ENCODE data around the gene AFF3.

AFF3 gene

DNA sequence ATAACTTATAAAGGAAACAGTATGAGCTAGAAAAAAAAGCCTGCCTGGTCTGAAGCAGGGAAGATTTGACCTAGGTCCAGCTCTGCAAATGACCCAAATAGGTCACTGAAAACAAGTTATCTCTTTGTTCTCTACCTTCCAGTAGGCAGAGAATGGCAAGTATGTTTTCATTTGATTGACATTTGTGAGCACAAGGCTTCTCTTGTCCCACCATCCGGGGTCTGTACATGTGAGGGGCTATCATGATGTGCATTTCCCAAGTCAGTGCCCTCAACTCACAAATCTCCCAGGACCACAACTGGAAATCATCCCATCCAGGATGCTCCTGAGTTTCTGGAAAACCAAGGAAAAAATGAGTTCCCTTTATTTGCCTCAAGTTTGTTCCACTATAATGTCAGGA lies 309.5 kb downstream of the AFF3 start:
- Histone ChIP-seq H3K27me3 (ENCODE audit: control insufficient read depth, low read length) (no peaks in the 10 kb centered on the region), H3F3A (ENCODE audit: control insufficient read depth, insufficient read depth) (no peaks in the 10 kb centered on the region), H4K20me1 (ENCODE audit: control insufficient read depth, insufficient read depth, low read depth, low read length) (no peaks in the 10 kb centered on the region), H3K36me3 (ENCODE audit: control insufficient read depth, low read length) (peaks cover 17% of the 10 kb centered on the region), H3K4me3 (ENCODE audit: low read length) (no peak overlapping the region), H3K27ac (ENCODE audit: low read depth, low read length) (no peak overlapping the region), H3K79me2 (ENCODE audit: control insufficient read depth, low read length) (no peaks in the 10 kb centered on the region), H3K4me2 (ENCODE audit: low read length) (no peak overlapping the region), H3K4me1 (ENCODE audit: control insufficient read depth, low read length) (peaks cover 11% of the 10 kb centered on the region), H3K9me3 (ENCODE audit: control insufficient read depth, insufficient read depth, low read length) (no peaks in the 10 kb centered on the region), H3K9me2 (replicated peaks; ENCODE audit: control insufficient read depth, low read length) (no peaks in the 10 kb centered on the region)
- TF ChIP-seq, protein P1, sequence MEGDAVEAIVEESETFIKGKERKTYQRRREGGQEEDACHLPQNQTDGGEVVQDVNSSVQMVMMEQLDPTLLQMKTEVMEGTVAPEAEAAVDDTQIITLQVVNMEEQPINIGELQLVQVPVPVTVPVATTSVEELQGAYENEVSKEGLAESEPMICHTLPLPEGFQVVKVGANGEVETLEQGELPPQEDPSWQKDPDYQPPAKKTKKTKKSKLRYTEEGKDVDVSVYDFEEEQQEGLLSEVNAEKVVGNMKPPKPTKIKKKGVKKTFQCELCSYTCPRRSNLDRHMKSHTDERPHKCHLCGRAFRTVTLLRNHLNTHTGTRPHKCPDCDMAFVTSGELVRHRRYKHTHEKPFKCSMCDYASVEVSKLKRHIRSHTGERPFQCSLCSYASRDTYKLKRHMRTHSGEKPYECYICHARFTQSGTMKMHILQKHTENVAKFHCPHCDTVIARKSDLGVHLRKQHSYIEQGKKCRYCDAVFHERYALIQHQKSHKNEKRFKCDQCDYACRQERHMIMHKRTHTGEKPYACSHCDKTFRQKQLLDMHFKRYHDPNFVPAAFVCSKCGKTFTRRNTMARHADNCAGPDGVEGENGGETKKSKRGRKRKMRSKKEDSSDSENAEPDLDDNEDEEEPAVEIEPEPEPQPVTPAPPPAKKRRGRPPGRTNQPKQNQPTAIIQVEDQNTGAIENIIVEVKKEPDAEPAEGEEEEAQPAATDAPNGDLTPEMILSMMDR (IDR thresholded peaks at IDR 0.05; ENCODE audit: low read depth, low read length, poor library complexity, severe bottlenecking) = no peak
- no peak for TF ChIP-seq EZH2phosphoT487 (IDR thresholded peaks at IDR 0.05; ENCODE audit: borderline replicate concordance, low read length)

DNA sequence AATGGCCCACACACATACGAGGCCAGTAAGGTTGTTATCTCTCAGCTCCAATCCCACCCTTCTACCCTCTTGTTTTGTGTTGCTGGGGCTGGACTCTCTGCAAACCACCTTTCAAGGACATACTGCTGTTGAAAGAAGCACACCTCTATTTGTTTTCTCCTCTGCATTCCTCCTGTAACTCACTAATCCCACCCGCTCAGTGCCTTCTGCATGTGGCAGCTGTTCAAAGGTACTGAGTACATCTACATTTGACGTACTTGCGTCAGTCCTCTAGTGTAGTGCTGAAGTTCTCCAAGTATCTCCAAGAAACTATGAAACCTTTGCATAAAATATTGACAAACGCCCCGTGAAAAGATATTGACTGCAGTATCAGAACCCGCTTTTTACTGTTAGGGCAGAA lies 310.6 kb downstream of the AFF3 start:
- Histone ChIP-seq H3K27me3 (ENCODE audit: control insufficient read depth, low read length) (no peaks in the 10 kb centered on the region), H3K27ac (ENCODE audit: low read depth, low read length) (no peak overlapping the region), H3K4me1 (ENCODE audit: control insufficient read depth, low read length) (peaks cover 22% of the 10 kb centered on the region), H3K36me3 (ENCODE audit: control insufficient read depth, low read length) (peaks cover 23% of the 10 kb centered on the region), H3K9me2 (replicated peaks; ENCODE audit: control insufficient read depth, low read length) (no peaks in the 10 kb centered on the region), H3K4me3 (ENCODE audit: low read length) (no peak overlapping the region), H3K4me2 (ENCODE audit: low read length) (no peak overlapping the region), H4K20me1 (ENCODE audit: control insufficient read depth, insufficient read depth, low read depth, low read length) (no peaks in the 10 kb centered on the region), H3K79me2 (ENCODE audit: control insufficient read depth, low read length) (no peaks in the 10 kb centered on the region; the same call in 1 of the 2 replicates), H3K9me3 (ENCODE audit: control insufficient read depth, insufficient read depth, low read length) (no peaks in the 10 kb centered on the region), H3F3A (ENCODE audit: control insufficient read depth, insufficient read depth) (no peaks in the 10 kb centered on the region)
- TF ChIP-seq, protein P1 (IDR thresholded peaks at IDR 0.05; ENCODE audit: low read depth, low read length, poor library complexity, severe bottlenecking) = no peak
- no peak for TF ChIP-seq EZH2phosphoT487 (IDR thresholded peaks at IDR 0.05; ENCODE audit: borderline replicate concordance, low read length)

DNA sequence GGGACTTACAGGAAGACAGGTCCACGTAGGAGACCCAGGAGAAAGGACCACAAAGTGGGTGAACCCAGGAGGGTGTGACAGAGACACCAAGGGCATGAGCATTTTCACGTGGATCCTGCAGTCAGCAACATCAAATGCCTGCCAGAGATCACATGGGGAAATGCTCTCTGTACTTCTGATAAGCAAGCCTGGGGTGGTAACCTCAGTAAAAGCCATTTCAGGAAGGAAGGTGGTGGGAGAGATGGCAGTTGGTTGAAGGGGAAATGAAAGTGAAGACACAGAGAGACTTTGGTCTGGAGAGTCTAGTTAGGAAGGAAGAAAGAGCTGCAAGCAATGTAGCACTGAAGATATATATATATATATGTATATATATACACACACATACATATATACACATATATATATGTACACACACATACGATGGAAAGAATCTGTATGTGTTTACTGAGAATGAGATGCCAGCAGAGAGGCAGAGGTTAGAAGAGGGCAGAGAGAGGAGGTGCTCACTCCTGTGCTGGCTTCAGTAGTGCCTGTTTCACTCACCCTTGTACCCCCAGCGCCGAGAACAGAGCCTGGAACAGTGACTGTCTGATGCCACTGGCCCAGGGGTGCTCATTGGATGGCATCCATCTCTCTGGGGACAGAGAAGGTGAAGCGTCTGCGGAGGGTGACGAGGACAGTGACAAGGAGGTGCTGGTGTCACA lies 314.9 kb downstream of the AFF3 start:
- H3K4me2 ChIP-seq (ENCODE audit: low read length) = peak overlapping the region; percentile 63
- no peaks in the 10 kb centered on the region for H3K9me2 ChIP-seq (replicated peaks; ENCODE audit: control insufficient read depth, low read length)
- H3F3A ChIP-seq (ENCODE audit: control insufficient read depth, insufficient read depth) = no peaks in the 10 kb centered on the region
- H3K4me3 ChIP-seq (ENCODE audit: low read length) = peak overlapping the region; percentile 49
- H3K27me3 ChIP-seq (ENCODE audit: control insufficient read depth, low read length) = no peaks in the 10 kb centered on the region
- peaks cover 28% of the 10 kb centered on the region for H3K4me1 ChIP-seq (ENCODE audit: control insufficient read depth, low read length)
- H3K79me2 ChIP-seq (ENCODE audit: control insufficient read depth, low read length) = no peaks in the 10 kb centered on the region; the same call in 1 of the 2 replicates
- H3K27ac ChIP-seq (ENCODE audit: low read depth, low read length) = peak overlapping the region; percentile 66
- TF ChIP-seq EZH2phosphoT487 (IDR thresholded peaks at IDR 0.05; ENCODE audit: borderline replicate concordance, low read length) = no peak
- TF ChIP-seq, protein P1 (IDR thresholded peaks at IDR 0.05; ENCODE audit: low read depth, low read length, poor library complexity, severe bottlenecking) = no peak
- peaks cover 26% of the 10 kb centered on the region for H3K36me3 ChIP-seq (ENCODE audit: control insufficient read depth, low read length)
- no peaks in the 10 kb centered on the region for H4K20me1 ChIP-seq (ENCODE audit: control insufficient read depth, insufficient read depth, low read depth, low read length)
- no peaks in the 10 kb centered on the region for H3K9me3 ChIP-seq (ENCODE audit: control insufficient read depth, insufficient read depth, low read length)
